ENCODE data around the gene LRRC61.
"Not testable (repeated sequence)": the region's sequence is repeated elsewhere in the genome, so short reads cannot be mapped to it uniquely, and the experiment has no call there.

Gene LRRC61, protein sequence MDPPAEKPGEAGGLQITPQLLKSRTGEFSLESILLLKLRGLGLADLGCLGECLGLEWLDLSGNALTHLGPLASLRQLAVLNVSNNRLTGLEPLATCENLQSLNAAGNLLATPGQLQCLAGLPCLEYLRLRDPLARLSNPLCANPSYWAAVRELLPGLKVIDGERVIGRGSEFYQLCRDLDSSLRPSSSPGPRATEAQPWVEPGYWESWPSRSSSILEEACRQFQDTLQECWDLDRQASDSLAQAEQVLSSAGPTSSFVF

DNA sequence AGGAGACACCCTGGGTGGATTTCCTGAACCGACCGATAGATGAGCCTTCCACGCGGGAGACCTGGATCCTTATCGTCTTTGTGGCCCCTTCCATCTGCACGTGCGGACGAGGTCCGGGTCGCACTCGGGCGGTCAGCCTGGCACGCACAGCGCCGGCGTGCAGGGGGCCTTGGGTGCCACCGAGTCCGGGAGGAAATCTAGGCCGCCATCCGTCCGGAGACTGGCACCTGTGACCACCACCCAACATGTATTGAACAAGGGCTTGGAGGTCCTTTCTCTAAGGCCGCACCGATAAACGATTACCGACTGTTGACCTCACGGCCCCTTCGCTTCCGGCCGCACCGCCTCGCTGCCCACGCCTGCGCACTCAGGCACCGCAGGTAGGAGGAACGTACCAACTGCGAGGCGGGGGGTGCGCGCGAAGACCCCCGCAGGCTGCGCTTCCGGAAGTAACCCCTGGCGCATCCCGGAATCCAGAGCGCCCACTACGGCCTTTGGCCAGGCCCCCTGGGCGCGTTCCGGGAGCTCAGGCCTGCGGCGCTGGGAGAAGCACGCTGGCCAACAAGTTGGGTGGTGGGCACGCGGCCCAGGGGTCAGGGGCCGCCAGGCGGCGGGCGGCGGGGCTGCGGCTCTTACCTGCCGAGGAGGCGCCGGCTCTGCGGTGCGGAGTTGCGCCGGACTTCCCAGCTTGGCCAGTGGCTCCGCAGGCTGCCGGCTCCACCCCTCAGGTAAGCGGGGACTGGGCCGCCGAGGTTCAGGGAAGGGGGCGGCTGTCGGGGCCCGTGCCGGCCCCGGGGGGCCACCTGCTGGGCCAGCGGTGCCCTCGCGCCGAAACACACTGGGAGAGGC is at the start of gene LRRC61, which contains the start of gene ACTR3C:
Gene LRRC61 (plus strand): TSS at position 523 of the 849 bp plus-strand sequence. CDS start 13,507 bp downstream, outside the sequence.
Gene ACTR3C (minus strand): TSS at position 713 of the 849 bp plus-strand sequence. CDS start 28,249 bp downstream, outside the sequence.
- DNase-seq (ENCODE audit: low read depth in 2 of 2), result peak; percentile 22 to 44

DNA sequence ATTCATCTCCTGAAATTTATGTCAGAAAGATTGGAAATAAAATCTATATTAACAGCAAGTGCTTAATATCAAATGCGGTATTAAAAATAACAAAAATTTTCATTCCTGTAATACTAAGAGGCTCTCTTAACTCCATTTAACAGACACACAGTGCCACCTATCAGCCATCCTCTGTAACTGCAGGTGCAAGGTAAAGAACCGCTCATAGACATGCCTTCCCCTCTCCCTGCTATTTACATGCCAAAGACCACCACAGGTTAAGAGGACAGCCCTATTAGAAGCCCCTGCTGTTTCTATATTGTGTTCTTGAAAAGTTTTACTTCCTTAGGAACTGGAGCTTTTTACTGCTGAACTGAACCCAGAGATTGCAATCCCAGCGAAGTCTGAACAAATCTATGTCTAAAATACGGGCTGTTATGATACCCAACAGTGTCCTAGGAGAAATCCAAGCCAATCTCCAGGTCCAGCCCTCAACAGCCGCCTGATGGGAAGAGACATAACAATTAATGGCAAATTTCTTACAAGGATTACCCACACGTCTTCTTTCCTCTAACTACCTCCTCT is 46.9 kb upstream of the LRRC61 start:
- DNase-seq (ENCODE audit: low read depth in 2 of 2), result not testable (repeated sequence)

DNA sequence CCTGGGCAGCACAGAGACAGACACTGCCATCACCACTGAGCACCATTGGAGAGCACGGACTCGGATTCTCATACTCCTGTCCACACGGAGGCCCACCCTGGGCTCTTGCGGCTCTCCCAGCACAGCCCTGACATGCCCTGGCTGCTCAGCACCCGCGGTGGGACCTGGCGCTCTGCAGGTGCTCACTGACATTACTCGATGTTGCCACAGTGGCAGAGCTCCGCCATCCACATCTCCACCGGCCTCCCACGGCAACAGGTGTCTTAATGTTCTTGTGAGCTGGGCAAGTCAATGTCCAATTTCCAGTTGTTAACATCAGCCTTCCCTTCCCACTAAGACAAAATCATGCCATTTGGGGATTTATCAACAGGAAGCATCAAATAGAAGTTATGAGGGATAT is 44.8 kb upstream of the LRRC61 start:
- not testable (repeated sequence) for DNase-seq (ENCODE audit: low read depth in 2 of 2)

DNA sequence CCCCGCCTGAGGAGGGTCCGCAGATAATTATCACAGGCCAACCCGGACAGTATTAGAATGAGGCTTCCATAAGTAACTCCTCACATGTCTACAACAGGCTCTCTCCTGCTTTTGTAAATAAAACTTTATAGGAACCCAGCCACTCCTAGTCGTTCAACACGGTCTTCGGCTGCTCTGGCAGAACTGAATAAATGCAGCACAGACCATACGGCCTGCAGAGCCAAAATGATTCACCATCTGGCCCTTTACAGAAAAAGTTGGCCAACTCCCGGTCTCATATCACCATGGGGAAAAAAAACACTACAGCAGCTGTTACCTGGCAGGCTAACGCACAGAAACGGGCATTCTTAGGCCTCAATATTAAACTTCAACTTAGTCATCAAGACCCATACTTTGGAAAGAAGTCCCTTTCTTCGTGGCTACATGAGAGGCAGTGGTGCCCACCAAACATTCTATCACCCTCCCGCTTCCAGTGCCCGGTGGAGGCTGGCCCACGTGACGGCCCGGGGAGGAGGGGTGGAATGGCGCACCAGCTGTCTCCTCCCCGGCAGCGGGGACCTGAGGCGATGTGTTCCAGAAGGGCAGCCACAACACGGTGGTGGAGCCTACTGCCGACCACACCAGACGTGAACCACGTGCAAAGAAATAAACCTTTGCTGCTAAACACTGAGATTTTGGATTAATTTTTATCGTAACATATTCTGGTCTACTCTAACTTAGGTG is 41.3 kb upstream of the LRRC61 start:
- DNase-seq (ENCODE audit: low read depth in 2 of 2), result not testable (repeated sequence)

DNA sequence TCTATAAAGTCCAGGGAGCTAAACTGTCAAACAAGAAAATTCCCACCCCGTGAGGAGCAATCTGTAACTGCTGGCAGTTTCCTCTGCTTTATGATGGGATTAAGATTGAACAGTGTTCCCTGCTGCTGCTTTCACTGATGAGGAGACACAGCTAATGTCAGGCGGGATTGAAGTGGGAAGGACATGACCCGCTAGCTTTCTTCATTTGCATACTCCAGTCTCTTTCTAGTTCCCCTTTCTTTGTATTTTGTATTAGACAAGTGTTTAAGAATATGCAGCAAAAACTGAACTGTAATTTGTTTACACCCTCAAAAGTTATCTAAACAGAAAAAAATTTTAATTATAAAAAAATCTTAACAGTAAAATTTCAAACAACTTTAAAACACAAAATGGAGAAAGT is 40.0 kb upstream of the LRRC61 start:
- DNase-seq (ENCODE audit: low read depth in 2 of 2), result not testable (repeated sequence)

DNA sequence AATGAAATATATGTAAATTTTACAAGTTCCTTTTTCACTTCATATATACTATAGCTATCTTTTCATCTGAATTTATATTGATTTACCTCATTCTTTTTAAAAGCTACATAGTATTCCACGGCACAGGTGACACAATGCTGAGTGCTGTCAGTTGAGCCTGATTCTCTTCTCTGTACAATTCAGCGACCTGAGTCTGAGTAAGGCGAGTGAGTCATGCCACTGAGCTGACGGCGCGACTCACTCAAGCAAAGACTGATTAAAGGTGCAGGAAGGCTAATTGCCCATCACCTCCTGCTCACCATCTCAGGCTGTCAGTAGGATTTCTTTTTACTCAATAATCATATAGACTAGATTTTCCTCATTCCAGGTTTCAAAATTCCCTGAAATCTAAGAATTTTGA is 39.5 kb upstream of the LRRC61 start:
- DNase-seq (ENCODE audit: low read depth in 2 of 2), result not testable (repeated sequence)

DNA sequence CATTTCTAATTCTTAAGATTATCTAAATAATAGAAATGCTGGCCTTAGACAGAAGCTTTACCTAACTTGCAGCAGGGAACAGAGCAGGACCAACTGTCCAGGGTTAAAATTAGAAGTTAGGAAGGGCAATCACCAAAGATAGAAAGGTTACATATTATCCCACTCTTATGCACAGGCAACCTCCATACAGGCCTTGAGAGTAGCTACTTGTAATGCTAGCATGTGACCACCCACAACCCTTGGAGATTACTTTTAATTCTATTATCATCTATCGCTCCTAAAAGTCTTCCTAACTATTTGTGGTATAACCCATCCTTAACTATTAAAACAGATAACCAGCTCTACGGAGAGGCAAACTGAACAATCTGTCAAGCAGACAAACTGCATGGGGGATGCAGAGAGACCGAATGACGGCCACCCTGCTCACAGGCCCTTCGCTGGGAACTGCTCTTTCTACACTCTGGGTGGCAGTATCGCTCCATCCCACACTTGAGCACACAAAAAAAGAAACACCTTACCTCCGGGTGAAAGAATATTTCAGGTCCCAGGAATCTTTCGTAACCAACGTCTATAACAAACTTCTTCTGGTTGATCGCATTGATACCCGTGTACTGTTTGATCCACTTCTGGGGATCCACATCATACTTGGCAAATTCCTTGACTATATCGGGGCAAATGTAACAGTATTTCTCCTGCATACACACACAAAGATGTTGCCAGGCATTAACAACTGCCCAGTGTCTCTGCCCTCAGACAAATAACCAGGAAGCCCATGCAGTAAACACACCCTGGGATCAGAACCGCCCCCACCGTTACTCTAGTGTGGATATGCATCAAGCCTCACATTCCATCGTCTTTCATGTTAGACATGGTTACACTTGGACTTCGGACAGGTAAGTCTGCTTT is 37.1 kb upstream of the LRRC61 start:
- DNase-seq (ENCODE audit: low read depth in 2 of 2), result not testable (repeated sequence)

DNA sequence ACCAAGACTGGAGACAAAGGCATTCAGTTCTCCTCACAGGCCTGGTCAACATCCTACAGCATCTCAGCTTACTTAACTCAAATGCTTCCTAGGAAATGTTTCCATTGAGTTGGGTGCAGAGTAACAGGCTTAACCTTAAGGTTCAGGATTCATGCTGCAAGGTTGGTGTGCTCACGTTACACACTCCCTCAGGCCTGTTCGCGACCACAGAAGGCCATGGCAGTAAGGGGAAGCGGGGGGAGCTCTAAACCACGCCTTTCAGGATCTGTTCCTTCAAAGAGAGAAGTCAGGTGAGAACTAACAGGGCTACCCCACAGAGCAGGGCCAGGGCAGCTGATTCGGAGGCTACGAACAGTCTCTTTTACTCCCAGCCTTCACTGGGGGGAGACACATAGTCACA is 35.3 kb upstream of the LRRC61 start:
- not testable (repeated sequence) for DNase-seq (ENCODE audit: low read depth in 2 of 2)

DNA sequence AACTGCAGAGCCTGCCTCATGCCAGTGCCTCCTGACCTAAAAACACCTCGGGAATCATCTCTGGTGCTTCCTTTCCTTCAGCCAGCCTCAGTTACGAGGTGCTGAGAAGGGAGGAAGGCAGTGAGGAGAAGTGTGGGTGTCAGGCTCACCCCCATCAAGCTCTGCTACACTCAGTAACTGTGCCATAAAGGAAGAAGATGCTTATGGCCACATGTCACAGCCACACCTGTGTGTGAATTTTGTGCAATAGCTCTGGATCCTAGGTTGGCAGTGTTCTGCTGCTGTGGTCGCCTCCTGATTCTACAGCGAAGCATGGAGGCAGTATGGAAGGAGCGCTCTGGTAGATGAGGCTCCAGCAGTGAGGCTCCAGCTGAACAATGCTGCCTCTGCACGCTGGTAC is 34.3 kb upstream of the LRRC61 start:
- DNase-seq (ENCODE audit: low read depth in 2 of 2), result not testable (repeated sequence)

DNA sequence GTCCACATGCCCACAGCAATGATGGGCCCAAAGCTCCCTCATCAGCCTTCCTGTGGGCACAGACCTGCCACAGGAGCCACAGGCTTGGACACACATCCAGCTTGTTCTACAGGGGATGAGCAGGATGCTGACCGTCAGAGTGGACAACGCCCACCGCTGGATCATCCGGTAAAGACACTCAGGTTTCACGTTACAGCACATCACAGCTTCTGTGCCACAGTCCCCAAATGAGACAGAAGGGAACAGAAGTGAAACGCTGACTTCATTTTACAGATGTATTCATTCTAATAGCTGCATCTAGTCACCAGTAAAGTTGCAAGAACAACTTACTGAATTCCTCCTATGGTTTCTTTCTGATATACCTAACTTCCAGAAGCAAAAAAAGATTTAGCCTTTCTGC is 32.8 kb upstream of the LRRC61 start:
- DNase-seq (ENCODE audit: low read depth in 2 of 2), result not testable (repeated sequence)

DNA sequence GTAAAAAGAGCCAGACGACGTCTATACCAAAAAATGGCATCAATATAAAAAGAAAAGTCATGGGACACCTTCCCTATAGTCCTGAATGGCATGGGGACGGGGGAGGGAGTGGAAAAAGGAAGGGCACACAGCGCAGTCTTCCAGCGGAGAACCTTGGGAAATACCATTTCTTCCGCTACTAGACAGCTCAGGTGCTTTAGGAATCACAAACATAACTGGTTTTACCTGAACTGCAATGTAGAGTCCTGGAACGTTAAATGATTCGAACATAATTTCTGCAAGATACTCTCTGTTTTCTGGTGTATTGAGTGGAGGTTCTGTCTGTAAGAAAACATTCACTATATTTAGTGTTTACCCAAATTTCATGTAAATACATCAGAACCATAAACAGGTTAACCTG is 28.1 kb upstream of the LRRC61 start:
- DNase-seq (ENCODE audit: low read depth in 2 of 2), result not testable (repeated sequence)

DNA sequence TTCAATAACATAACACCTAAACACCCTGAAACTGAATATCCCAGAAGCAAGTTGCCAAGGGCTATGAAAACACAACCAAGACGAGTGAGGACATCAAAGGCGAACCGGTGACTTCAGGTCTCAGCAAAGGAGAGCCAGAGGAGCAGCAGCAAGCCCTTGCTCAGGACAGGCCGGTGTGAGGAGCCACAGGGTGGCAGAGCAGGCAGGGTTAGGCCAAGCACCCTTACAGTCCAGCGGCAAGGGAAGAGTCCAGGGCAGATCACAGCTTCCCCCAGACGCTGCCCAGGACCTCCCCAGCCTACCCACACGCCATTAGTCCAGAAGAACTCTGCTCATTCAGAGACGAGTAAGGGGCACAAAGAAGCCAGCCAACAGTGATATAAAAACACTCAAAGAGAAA is 27.5 kb upstream of the LRRC61 start:
- DNase-seq (ENCODE audit: low read depth in 2 of 2), result not testable (repeated sequence)

DNA sequence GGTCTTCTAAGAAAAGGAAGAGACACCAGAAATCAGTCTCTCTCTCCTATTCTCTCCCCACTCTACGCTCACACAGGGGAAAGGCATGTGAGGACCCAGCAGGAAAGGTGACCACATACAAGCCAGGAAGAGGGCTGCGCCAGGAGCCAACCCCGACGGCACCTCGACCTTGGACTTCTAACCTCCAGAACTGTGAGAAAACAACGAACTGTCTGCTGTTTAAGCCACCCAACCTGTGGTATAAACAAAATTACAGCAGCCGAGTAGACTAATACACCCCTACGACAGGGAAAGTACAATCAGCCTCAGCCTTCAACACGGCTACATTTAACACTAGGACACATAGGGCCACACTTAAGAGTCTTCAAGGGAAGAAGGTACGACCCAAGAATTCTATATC is 26.4 kb upstream of the LRRC61 start:
- DNase-seq (ENCODE audit: low read depth in 2 of 2), result not testable (repeated sequence)

DNA sequence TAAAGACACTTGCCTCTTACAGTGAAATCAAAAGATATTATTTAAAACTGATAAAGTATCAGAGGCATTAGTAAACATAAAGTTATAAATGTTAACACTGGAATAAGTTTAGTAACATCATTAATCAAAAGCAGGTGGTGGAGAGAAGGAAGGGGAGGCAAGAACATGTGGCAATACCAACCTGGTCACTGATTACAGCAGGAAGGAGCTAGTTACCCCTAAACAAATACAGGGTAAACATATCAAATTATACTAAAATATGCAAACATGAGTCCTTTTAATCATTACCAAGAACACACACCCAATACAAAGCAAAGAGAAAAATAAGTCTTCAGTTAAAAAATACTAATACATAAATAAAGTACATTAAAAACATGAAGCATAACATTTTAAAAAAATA is 25.2 kb upstream of the LRRC61 start:
- not testable (repeated sequence) for DNase-seq (ENCODE audit: low read depth in 2 of 2)

DNA sequence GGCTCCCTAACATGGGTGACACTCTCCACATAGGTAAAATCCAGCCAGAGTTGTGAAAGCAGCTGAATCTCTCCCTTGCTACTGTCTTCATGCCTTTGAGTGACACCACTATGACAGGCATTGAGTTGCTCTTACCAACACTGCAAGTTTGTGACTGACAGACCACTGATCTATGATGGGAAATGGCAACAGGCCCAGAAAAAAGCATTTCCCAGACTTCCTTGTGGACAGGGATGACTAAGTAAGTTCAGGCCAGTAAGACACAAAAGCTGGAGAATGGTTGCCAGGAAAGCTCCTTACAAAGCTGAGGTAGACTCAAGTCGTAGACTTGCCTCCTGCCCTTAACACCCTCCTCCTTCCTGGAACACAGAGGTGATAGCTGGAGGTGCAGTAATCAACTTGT is 20.2 kb upstream of the LRRC61 start:
- DNase-seq (ENCODE audit: low read depth in 2 of 2), result not testable (repeated sequence)

DNA sequence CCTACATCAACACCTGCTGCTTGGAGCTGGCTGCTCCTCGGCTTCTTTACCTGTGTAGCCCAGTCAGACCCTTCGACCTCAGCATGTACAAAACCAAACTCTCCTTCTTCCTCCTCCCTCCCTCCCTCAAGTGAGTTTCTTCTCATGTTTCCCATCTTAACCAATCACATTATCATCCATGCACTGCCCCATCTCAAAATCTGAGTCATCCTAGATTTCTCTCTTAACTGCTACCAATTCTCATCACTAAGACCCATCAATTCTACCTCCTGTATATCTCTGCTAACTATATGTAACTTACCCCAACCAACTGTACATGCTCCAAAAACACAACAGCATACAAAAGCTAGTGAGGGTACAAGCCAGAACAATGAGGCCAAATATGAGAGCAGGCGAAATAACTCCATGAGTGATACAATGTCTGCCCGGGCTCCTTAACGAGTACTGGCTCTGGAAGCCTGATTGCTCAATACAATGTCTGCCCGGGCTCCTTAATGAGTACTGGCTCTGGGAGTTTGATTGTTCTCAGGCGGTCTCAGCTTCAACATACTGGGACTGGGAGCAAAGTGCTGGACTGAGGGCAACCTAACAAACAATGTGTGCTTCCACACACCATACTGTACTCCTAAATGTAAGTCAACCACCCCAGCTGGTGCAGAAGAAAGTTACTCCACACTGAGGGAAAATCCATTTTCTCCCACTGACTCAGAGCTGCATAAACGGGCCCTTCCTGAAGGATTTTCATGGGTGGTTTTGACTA is 18.5 kb upstream of the LRRC61 start:
- DNase-seq (ENCODE audit: low read depth in 2 of 2), result not testable (repeated sequence)

DNA sequence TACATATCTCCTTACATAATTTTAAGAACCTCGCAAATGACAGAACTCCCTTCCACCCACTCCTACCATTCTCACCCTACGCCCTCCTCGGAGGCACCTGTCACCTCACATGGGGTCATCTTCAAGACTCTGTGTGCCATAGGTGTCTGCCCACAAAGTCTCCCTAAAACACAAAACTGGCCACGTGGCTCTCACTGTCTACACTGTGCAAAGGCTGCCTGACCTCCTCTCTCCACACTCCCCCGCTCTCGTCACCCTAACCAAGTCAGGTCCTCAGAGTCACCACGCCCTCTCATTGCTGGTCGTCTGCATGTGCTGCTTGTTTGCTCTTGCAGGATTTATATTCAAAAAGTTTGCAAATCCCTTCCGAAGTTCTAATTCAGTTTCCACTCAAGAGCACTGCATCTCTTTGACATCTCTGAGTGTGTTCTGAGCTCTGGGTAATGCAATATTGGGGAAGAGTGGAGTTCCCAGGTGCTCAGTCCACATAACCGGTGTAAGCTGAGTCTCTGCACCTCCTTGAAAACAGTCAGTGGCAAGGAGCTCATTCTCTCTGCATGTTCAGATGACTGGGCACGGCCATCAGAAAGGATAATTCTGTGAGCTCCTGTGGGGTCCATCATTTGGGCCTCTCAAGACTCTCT is 17.8 kb upstream of the LRRC61 start:
- not testable (repeated sequence) for DNase-seq (ENCODE audit: low read depth in 2 of 2)

DNA sequence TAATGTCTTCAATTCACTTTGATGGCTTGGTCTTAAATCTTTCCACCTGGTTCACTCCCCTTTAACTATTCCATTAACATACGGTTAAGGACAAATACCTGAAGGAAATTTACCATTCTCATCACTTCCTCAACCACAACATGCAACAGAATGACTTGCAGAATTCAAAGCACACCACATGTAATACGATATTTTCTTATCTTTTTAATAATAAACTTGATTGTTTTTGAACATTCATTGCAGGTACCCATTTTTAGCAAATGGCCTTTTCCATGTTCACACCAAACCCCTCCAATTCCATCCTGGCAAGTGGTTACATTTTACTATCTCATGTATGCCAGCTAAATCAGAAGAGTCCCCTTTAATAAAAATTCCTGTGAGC is 17.3 kb upstream of the LRRC61 start:
- DNase-seq (ENCODE audit: low read depth in 2 of 2), result not testable (repeated sequence)

DNA sequence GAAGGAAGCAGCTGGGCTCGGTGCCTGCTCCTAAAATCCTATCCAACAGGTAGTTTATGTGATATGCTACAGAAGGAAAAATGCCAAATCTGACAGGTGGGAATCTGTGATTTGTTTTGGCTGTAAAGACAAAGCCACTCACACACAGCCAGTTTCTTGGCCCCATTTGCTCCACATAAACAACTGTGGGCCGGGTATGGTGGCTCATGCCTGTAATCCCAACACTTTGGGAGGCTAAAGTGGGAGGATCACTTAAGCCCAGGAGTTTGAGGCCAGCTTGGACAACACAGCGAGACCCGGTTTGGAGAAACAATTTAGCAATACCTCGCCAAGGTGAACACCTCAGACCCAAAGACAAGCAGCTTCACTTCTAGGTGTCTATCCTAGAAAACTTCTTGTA is 16.8 kb upstream of the LRRC61 start:
- not testable (repeated sequence) for DNase-seq (ENCODE audit: low read depth in 2 of 2)

Data from stimulated activated CD8-positive, alpha-beta memory T cell treated with anti-CD3 and anti-CD28 coated beads, Interleukin-7, amount 100 ng/mL, for 1 hour (primary cell).